A549 (cell line): ENCODE results near the gene PPM1H.

ENCODE experiments used
- CBX2 ChIP-seq: fragments of 200-600 bp; sonication (generic); IDR thresholded peaks from 2 replicates; pipeline ENCODE4 v1.6.1; 2016; ENCODE audit warnings: low read depth, mild to moderate bottlenecking, borderline replicate concordance
- MYC ChIP-seq: IDR thresholded peaks from 2 replicates; pipeline ENCODE4 v1.6.1; 2012; ENCODE audit warnings: mild to moderate bottlenecking, inconsistent platforms, low read length, improper control_type of control experiment, borderline replicate concordance
- POLR2A ChIP-seq: IDR thresholded peaks from 2 replicates; pipeline ENCODE4 v1.6.1; 2012; ENCODE audit warnings: mild to moderate bottlenecking, low read length
- RAD21 ChIP-seq, 2 experiments: fragments of >200 bp in 1 of 2; sonication (Bioruptor Twin) in 1 of 2; formaldehyde crosslinking in 1 of 2; IDR thresholded peaks in 1 of 2; conservative IDR thresholded peaks in 1 of 2; 2 replicates in 1 of 2; 3 replicates in 1 of 2; pipeline ENCODE4 v1.6.1; 2012 to 2018; ENCODE audit warnings: inconsistent platforms in 1 of 2
- TF ChIP-seq, protein P1 (sequence below): fragments of >200 bp; sonication (Bioruptor Twin); formaldehyde crosslinking; IDR thresholded peaks from 3 replicates; pipeline ENCODE4 v1.5.1; 2016
- TF ChIP-seq, protein P2 (sequence below): fragments of 250-450 bp; sonication (Bioruptor Pico); IDR thresholded peaks from 2 replicates; pipeline ENCODE4 v1.5.0; 2021; ENCODE audit warnings: mild to moderate bottlenecking, moderate library complexity, borderline replicate concordance

DNA sequence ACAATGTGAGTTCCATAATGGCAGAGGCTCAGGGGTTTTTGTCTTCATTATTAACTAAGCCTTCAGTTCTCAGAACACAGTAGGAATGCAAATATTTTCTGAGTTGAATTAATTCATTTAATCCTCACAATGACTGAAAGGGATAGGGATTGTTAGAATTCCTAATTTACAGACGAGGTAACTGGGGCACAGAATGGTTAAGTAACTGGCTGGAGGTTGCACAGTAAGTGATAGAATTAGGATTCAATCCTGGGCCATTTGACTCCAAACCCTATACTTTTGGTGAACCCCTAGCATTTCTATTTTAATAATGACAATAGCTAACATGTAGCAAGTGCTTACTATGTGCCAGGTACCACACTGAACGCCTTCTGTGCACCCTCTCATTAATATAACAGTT is 163.1 kb downstream of the PPM1H start:
- TF ChIP-seq POLR2A (no peak), MYC (no peak), CBX2 (no peak), RAD21 (conservative IDR thresholded peaks at IDR 0.05 in 1 of 2, IDR thresholded peaks at IDR 0.05 in 1 of 2) (no peak)
- TF ChIP-seq, protein P1, sequence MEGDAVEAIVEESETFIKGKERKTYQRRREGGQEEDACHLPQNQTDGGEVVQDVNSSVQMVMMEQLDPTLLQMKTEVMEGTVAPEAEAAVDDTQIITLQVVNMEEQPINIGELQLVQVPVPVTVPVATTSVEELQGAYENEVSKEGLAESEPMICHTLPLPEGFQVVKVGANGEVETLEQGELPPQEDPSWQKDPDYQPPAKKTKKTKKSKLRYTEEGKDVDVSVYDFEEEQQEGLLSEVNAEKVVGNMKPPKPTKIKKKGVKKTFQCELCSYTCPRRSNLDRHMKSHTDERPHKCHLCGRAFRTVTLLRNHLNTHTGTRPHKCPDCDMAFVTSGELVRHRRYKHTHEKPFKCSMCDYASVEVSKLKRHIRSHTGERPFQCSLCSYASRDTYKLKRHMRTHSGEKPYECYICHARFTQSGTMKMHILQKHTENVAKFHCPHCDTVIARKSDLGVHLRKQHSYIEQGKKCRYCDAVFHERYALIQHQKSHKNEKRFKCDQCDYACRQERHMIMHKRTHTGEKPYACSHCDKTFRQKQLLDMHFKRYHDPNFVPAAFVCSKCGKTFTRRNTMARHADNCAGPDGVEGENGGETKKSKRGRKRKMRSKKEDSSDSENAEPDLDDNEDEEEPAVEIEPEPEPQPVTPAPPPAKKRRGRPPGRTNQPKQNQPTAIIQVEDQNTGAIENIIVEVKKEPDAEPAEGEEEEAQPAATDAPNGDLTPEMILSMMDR: no peak
- TF ChIP-seq, protein P2, sequence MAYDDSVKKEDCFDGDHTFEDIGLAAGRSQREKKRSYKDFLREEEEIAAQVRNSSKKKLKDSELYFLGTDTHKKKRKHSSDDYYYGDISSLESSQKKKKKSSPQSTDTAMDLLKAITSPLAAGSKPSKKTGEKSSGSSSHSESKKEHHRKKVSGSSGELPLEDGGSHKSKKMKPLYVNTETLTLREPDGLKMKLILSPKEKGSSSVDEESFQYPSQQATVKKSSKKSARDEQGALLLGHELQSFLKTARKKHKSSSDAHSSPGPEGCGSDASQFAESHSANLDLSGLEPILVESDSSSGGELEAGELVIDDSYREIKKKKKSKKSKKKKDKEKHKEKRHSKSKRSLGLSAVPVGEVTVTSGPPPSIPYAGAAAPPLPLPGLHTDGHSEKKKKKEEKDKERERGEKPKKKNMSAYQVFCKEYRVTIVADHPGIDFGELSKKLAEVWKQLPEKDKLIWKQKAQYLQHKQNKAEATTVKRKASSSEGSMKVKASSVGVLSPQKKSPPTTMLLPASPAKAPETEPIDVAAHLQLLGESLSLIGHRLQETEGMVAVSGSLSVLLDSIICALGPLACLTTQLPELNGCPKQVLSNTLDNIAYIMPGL: no peak
